ENCODE measurements around the gene GALNT6.

DNA sequence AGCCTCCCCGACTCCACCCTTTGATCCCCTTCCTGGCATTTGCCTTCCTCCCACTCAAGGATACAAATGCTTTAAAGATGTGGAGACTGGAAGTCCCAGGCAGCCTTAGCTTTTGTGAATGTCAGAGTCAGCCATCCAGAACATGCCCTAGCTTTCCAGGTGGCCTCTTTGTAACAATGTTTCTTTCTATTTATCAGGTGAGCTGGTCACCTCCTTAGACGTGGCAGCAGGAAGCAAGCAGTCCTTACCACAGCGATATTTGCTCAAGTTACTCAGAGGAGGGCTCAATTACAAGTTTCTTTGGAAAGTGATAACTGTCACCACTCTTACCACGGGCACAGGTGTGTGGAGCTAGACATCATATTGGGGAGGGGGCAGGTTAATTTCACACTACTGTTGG is 4.9 kb downstream of the GALNT6 start:
- TF ChIP-seq CTCF (IDR thresholded peaks at IDR 0.05; ENCODE audit: extremely low read depth in 1 of 2, insufficient read depth in 1 of 2, low read depth in 1 of 2, low read length in 2 of 2) (no peak), POLR2AphosphoS5 (IDR thresholded peaks at IDR 0.05; ENCODE audit: insufficient read depth, low read depth, low read length) (no peak), MAX (IDR thresholded peaks at IDR 0.05; ENCODE audit: insufficient read depth, insufficient read length) (no peak), POLR2A (IDR thresholded peaks at IDR 0.05; ENCODE audit: low read depth, low read length) (no peak), EZH2 (IDR thresholded peaks at IDR 0.05; ENCODE audit: borderline replicate concordance, low read depth, low read length, severe bottlenecking) (no peak), MYC (IDR thresholded peaks at IDR 0.05; ENCODE audit: low read depth, low read length) (no peak), JUN (IDR thresholded peaks at IDR 0.05; ENCODE audit: borderline replicate concordance, insufficient read depth, insufficient read length, low read depth) (no peak), FOS (IDR thresholded peaks at IDR 0.05; ENCODE audit: borderline replicate concordance, insufficient read depth, low read length) (no peak), GATA2 (IDR thresholded peaks at IDR 0.05; ENCODE audit: insufficient read depth, insufficient read length, low read depth, low read length) (no peak)
